IPS DF 4.7 (cell line): ENCODE data around the gene HIPK4.
"Not testable (repeated sequence)": the region's sequence is repeated elsewhere in the genome, so short reads cannot be mapped to it uniquely, and the experiment has no call there.

Experiments used
- DNase-seq: peaks from one replicate; pipeline ENCODE4 v3.0.0-alpha.2; 2013; ENCODE audit warnings: low spot score; ENCODE audit errors: extremely low read depth

Gene HIPK4

GRCh38 chr19:40417643-40417981 lies 27.6 kb upstream of the HIPK4 start:
- DNase-seq, result no peak

GRCh38 chr19:40416918-40417642 lies 27.1 kb upstream of the HIPK4 start:
- no peak for DNase-seq

- no peak for DNase-seq
Measured at GRCh38 chr19:40415768-40416167, 25.8 kb upstream of the HIPK4 start.

GRCh38 chr19:40414542-40415535 lies 24.9 kb upstream of the HIPK4 start:
- no peak for DNase-seq

- DNase-seq, result no peak
Measured at GRCh38 chr19:40413291-40413845, 23.4 kb upstream of the HIPK4 start, which contains the start of gene PRX. Gene PRX, minus strand, starts transcription at chr19:40413378. Its CDS starts 5,446 bp downstream, at chr19:40407932.

- DNase-seq, result no peak
Measured at GRCh38 chr19:40412866-40413265, 22.9 kb upstream of the HIPK4 start.

GRCh38 chr19:40411958-40412499 lies 22.0 kb upstream of the HIPK4 start:
- no peak for DNase-seq

GRCh38 chr19:40411125-40411842 lies 21.3 kb upstream of the HIPK4 start:
- no peak for DNase-seq

GRCh38 chr19:40410030-40410389 lies 20.0 kb upstream of the HIPK4 start:
- no peak for DNase-seq

GRCh38 chr19:40408598-40408925 lies 18.6 kb upstream of the HIPK4 start:
- not testable (repeated sequence) for DNase-seq

GRCh38 chr19:40407714-40408597 lies 18.0 kb upstream of the HIPK4 start:
- no peak for DNase-seq

GRCh38 chr19:40403262-40403984 lies 13.4 kb upstream of the HIPK4 start:
- no peak for DNase-seq

- DNase-seq, result no peak
Measured at GRCh38 chr19:40400559-40400958, 10.6 kb upstream of the HIPK4 start.

GRCh38 chr19:40398417-40399131 lies 8.6 kb upstream of the HIPK4 start:
- DNase-seq, result peak; percentile 64

- no peak for DNase-seq
Measured at GRCh38 chr19:40397568-40397906, 7.6 kb upstream of the HIPK4 start.

GRCh38 chr19:40396886-40397567 lies 7.0 kb upstream of the HIPK4 start:
- no peak for DNase-seq

GRCh38 chr19:40395956-40396355 lies 6.0 kb upstream of the HIPK4 start:
- no peak for DNase-seq

- no peak for DNase-seq
Measured at GRCh38 chr19:40394816-40395210, 4.8 kb upstream of the HIPK4 start.
